GM21528 (cell line): ENCODE data around the gene AMY1A.
"Not testable (repeated sequence)": the region's sequence is repeated elsewhere in the genome, so short reads cannot be mapped to it uniquely, and the experiment has no call there.

Source experiments
- ATAC-seq: cut with Tn5 transposase; IDR thresholded peaks from one replicate; pipeline ENCODE4 v1.9.1; 2021; ENCODE audit warnings: mild to moderate bottlenecking, moderate library complexity; ENCODE audit not compliant: unreplicated experiment, low FRiP score

AMY1A gene

DNA sequence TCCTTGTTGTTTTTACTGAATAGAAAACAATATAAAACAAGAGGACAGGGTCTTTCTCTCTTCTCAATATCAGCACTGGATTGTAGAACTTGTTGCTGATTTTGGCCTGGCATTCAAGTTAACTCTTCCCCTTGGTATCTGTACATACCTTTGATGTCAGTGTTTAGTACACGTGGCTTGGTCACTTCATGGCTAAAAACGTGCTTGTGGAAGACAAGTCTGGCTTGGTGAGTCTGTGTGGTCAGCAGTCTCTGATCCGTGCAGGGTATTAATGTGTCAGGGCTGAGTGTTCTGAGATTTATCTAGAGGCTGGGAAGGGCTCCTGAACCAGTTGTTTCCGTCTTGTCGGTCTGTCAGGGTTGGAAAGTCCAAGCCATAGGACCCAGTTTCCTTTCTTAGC, at the start of gene AMY1A:
AMY1A (plus strand) TSS at position 301 of the 400 bp plus-strand sequence. CDS start 571 bp downstream, outside the sequence.
- not testable (repeated sequence) for ATAC-seq

DNA sequence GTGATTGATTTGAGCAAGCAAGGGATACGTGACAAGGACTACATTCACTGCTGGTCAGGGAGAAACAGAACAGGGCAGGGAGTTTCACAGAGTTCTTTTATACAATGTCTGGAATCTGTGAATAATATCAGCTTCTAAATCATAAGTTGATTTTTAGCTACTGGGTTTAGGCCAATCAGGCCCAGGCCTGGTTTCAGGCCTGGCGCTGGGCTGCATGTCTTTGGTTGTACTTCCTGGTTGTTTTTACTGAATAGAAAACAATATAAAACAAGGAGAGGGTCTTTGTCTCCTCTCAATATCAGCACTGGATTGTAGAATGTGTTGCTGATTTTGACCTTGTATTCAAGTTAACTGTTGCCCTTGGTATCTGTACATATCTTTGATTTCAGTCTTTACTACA, 39.2 kb upstream of the AMY1A start:
- ATAC-seq: no peak

DNA sequence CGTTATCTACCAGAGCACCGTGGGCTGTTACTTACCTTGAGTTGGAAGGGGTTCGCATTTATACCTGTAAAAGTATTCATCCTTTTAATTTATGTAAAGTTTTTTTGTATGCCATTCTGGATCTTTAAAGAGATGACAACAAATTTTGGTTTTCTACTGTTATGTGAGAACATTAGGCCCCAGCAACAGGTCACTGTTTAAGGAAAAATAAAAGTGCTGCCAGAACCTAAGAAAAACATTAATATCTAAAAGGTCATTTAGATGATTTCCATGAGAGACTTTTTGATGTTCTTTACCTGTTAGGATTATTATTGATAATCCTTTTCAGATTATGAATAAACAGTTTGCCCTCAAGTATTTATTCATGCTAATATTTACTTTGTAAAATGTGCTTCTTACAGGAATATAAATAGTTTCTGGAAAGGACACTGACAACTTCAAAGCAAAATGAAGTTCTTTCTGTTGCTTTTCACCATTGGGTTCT, 38.5 kb upstream of the AMY1A start, which contains the start of gene AMY2A:
AMY2A (plus strand) TSS at position 434 of the 484 bp plus-strand sequence; CDS start at position 448, 14 bp downstream.
- not testable (repeated sequence) for ATAC-seq

DNA sequence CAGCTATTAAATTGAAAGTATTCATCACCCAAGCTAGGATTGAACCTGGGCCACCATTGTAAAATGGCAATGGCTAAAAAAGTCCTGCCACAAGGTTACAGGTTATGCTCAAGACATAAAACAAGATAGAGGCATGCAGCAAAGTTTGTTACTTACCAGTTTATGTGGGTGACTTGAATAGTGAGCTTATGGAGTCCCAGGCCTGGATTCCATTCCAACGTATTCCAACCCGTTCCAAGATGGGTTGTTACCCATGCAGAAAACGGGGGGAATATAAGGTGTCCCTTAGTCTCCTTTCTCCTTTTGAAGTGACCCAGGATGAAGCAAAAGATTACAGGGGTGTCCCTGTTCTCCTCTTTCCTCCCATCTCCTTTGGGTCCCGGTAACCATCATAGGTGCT, 28.1 kb upstream of the AMY1A start:
- not testable (repeated sequence) for ATAC-seq

DNA sequence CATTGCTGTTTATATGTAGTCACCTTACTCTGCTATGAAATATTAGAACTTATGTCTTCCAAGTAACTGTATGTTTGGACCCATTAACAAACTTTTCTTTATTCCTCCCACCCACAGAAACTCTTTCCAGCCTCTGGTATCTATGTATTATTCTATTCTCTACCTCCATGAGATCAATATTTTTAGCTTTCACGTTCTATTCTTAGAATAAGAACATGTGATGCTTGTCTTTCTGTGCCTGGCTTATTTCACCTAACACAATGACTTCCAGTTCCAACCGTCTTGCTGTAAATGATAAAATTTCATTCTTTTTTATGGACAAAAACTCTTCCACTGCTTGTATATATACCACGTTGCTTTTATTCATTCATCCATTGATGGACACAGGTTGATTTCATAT, 14.4 kb upstream of the AMY1A start:
- ATAC-seq: not testable (repeated sequence)

DNA sequence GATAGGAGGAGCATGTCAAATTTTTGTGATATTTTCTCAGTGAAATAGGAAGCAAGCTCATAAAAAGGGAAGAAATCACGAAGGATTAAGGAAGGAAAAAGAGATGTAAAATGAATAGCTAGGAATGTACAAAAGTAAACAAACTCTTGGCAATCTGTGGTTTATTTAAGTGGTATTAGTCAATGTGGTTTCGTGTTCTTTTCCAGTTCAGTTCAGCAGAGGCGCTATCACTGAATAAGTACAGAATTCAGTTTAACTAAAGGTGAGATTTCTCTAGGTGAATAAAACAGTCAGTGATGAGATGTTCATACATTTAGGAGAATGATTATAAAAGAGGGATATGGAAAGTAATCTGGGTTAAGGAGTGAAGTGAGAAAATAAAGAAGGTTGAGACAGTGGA, 11.7 kb upstream of the AMY1A start:
- not testable (repeated sequence) for ATAC-seq

DNA sequence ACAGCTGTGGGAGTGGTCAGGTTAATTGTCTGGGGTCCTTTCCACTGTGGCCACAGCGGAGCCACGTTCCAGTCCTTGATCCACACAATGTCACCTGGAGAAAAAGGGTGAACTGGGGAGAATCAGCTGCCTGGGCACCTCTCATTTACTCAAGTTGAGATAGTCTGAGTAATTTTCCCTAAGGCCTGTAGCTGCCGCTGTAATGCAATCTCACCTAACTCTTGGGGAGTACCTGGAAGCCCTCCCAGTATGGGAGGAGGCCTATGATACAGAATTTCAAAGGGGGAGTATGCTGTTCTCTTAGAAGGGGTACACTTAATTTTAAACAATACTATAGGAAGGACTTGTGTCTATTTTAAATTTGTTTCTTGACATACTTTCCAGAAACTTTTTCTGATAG, 5.3 kb upstream of the AMY1A start:
- not testable (repeated sequence) for ATAC-seq

DNA sequence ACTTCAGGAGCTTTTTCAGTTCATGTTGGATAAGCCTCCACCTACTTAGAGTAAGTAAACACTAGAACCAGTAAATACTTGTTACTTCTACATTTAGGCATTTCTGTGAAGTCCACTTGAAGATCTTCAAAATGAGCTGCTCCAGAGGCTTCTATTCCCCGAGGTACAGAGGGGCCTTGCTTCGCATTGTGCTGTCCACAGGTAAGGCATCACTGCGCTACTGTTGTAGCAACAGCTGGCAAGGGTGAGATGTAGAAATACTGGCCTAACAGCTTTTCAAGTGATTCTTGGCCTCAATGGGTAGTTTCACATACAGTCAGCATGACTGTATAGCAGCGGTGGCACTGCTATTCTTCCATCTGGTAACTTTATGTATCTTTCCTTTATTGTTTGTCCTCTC, 4.7 kb upstream of the AMY1A start:
- ATAC-seq: not testable (repeated sequence)

DNA sequence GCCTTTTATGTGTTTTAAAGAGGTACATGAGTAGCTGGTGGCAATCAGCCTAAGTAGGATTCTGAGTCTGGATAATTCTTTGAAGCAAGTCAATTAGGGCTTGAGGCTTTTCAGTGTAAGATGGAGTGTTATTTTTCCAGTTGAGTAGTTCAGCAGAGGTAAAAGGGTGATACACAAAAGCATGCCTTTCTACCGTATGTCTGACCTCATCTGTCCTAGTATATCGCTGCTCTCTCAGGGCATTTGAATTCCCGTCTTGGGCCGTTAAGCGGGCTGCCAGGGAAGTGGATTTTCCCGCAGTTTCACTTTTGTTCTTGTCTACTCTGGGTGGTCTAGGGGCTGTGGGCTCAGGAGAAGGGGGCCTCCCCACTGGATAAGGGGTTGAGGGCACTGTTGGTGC, 1.4 kb upstream of the AMY1A start:
- ATAC-seq: not testable (repeated sequence)

DNA sequence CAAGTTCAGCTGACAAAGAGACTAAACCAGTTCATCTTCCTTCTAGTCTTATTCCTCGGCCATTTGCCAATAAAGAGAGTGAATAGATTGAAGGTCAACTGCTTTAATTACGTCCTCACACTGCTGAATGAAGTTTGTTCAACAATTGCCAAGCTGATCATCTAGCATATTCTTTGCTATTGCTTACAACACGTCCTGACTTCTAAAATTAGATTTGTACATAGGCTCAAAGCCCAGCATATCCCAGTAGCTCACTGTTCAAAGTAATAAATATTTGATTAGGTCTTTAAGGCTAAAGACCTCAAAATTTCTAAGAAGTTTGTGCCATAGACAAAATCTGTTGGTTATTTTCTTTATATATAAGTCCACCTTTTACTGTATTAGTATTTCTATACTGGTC, 20.8 kb downstream of the AMY1A start:
- ATAC-seq: not testable (repeated sequence)

DNA sequence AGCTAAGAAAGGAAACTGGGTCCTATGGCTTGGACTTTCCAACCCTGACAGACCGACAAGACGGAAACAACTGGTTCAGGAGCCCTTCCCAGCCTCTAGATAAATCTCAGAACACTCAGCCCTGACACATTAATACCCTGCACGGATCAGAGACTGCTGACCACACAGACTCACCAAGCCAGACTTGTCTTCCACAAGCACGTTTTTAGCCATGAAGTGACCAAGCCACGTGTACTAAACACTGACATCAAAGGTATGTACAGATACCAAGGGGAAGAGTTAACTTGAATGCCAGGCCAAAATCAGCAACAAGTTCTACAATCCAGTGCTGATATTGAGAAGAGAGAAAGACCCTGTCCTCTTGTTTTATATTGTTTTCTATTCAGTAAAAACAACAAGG, 40.5 kb downstream of the AMY1A start, which contains the start of gene AMY1B:
AMY1B (minus strand) TSS at position 101 of the 400 bp plus-strand sequence. CDS start 571 bp downstream, outside the sequence.
- not testable (repeated sequence) for ATAC-seq

DNA sequence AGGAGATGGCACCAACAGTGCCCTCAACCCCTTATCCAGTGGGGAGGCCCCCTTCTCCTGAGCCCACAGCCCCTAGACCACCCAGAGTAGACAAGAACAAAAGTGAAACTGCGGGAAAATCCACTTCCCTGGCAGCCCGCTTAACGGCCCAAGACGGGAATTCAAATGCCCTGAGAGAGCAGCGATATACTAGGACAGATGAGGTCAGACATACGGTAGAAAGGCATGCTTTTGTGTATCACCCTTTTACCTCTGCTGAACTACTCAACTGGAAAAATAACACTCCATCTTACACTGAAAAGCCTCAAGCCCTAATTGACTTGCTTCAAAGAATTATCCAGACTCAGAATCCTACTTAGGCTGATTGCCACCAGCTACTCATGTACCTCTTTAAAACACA, 41.9 kb downstream of the AMY1A start:
- ATAC-seq: not testable (repeated sequence)

DNA sequence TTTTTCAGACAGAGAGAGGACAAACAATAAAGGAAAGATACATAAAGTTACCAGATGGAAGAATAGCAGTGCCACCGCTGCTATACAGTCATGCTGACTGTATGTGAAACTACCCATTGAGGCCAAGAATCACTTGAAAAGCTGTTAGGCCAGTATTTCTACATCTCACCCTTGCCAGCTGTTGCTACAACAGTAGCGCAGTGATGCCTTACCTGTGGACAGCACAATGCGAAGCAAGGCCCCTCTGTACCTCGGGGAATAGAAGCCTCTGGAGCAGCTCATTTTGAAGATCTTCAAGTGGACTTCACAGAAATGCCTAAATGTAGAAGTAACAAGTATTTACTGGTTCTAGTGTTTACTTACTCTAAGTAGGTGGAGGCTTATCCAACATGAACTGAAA, 45.1 kb downstream of the AMY1A start:
- ATAC-seq: not testable (repeated sequence)

DNA sequence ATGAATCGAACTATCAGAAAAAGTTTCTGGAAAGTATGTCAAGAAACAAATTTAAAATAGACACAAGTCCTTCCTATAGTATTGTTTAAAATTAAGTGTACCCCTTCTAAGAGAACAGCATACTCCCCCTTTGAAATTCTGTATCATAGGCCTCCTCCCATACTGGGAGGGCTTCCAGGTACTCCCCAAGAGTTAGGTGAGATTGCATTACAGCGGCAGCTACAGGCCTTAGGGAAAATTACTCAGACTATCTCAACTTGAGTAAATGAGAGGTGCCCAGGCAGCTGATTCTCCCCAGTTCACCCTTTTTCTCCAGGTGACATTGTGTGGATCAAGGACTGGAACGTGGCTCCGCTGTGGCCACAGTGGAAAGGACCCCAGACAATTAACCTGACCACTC, 45.7 kb downstream of the AMY1A start:
- ATAC-seq: not testable (repeated sequence)

DNA sequence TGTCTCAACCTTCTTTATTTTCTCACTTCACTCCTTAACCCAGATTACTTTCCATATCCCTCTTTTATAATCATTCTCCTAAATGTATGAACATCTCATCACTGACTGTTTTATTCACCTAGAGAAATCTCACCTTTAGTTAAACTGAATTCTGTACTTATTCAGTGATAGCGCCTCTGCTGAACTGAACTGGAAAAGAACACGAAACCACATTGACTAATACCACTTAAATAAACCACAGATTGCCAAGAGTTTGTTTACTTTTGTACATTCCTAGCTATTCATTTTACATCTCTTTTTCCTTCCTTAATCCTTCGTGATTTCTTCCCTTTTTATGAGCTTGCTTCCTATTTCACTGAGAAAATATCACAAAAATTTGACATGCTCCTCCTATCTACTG, 52.1 kb downstream of the AMY1A start:
- not testable (repeated sequence) for ATAC-seq

DNA sequence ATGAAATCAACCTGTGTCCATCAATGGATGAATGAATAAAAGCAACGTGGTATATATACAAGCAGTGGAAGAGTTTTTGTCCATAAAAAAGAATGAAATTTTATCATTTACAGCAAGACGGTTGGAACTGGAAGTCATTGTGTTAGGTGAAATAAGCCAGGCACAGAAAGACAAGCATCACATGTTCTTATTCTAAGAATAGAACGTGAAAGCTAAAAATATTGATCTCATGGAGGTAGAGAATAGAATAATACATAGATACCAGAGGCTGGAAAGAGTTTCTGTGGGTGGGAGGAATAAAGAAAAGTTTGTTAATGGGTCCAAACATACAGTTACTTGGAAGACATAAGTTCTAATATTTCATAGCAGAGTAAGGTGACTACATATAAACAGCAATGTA, 54.8 kb downstream of the AMY1A start:
- ATAC-seq: not testable (repeated sequence)
